GM20000 (cell line): ENCODE measurements around the gene RNF11.
A peak's percentile ranks its signal among the peaks of the same experiment; 100 is the strongest.

Experiments used
- DNase-seq: peaks from one replicate; pipeline ENCODE4 v3.0.0; 2012; ENCODE audit warnings: low spot score
- CTCF ChIP-seq: IDR thresholded peaks from 2 replicates; pipeline ENCODE4 v1.5.1; 2012; ENCODE audit warnings: mild to moderate bottlenecking, control low read depth; ENCODE audit errors: extremely low read depth, missing control alignments

Gene RNF11

GRCh38 chr1:51203121-51203873 lies 32.8 kb upstream of the RNF11 start:
- no peak for TF ChIP-seq CTCF
- DNase-seq: peak; percentile 43

GRCh38 chr1:51203874-51204245 lies 32.2 kb upstream of the RNF11 start:
- DNase-seq: no peak
- TF ChIP-seq CTCF: no peak

GRCh38 chr1:51210055-51210454 lies 26.0 kb upstream of the RNF11 start:
- TF ChIP-seq CTCF: no peak
- no peak for DNase-seq

- no peak for TF ChIP-seq CTCF
- DNase-seq: no peak
These were observed 25.4 kb upstream of the RNF11 start for GRCh38 chr1:51210676-51211075.

- no peak for TF ChIP-seq CTCF
- no peak for DNase-seq
These were observed 21.4 kb upstream of the RNF11 start for GRCh38 chr1:51214615-51215131.

- no peak for DNase-seq
- no peak for TF ChIP-seq CTCF
These were observed 20.9 kb upstream of the RNF11 start for GRCh38 chr1:51215169-51215568.

- DNase-seq: no peak
- TF ChIP-seq CTCF: no peak
These were observed 19.4 kb upstream of the RNF11 start for GRCh38 chr1:51216631-51217030.
